DMS79 treated with DMSO at 0.1 percent for 48 hours (cell line): ENCODE measurements around the gene OR2Z1.

Experiments used
- DNase-seq: peaks from one replicate; lab custom pipeline; 2025; lab: John Stamatoyannopoulos, UW

The OR2Z1 gene, protein sequence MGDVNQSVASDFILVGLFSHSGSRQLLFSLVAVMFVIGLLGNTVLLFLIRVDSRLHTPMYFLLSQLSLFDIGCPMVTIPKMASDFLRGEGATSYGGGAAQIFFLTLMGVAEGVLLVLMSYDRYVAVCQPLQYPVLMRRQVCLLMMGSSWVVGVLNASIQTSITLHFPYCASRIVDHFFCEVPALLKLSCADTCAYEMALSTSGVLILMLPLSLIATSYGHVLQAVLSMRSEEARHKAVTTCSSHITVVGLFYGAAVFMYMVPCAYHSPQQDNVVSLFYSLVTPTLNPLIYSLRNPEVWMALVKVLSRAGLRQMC

DNA sequence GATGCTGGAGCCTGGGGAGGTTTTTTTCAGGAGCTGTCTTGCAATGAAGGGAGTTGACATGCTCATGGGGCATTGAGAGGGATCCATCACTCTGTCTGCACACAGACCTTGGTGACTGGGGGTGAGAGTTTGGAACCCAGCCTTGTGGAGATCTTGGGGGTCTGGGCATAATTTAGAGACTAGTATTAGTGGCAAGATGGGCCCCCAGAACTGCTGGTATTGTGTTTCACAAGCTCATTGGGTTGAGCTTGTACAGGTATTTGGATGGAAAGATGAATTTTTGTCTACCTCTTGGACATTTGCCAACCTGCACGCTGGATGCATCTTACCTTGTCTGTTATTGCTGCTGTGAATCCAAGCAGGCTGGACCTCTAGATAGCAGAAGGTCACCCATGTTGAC is at the start of gene OR2Z1:
TSS of gene OR2Z1 (plus strand) at position 301 of the 400 bp plus-strand sequence. CDS start 9,395 bp downstream, outside the sequence.
- DNase-seq: no peak

DNA sequence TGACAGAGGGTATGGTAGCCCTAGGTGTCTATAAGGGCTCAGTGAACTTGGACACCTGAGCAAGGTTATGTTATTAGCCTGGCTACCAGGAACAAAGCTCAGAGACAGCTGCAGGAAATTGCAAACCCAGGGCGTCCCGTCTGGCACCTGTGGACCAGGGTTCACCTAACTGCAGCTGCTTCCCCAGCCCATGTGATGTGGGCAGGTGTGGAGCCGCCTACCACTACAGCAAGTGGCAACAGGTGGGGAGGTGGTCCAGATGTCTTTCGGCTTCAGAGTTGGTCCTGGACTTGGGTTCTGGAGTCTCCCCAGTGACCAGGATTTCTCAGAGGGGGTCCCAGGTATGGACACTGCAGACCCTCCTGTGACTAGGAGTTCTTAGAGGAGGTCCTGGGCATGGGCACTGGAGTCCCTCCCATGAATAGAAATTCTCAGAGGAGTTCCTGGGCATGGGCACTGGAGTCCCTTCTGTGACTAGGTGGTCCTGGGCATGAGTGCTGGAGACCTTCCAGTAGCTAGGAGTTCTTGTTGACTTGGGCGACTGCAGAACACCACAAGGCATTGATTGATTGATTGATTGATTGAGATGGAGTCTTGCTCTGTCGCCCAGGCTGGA is 48.0 kb upstream of the OR2Z1 start:
- DNase-seq: no peak

DNA sequence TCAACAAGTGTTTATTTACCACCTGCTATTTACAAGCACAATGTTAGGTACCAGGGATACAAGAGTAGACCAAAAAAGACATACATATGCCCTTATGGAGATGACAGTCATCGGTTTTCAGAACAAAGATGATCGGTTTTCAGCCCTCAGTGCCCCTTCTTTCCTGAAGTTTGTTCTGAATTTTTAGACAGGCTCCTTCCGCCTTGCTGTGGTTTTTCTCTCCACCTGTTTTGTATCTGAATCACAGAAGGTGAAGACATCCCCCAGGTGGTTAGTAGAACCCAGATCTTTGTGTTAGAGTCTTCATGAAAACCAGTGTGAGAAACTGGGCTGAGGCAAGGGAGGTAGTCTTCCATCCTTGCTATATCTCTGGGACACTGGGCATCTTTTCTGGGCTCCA is 46.4 kb upstream of the OR2Z1 start:
- DNase-seq: no peak

DNA sequence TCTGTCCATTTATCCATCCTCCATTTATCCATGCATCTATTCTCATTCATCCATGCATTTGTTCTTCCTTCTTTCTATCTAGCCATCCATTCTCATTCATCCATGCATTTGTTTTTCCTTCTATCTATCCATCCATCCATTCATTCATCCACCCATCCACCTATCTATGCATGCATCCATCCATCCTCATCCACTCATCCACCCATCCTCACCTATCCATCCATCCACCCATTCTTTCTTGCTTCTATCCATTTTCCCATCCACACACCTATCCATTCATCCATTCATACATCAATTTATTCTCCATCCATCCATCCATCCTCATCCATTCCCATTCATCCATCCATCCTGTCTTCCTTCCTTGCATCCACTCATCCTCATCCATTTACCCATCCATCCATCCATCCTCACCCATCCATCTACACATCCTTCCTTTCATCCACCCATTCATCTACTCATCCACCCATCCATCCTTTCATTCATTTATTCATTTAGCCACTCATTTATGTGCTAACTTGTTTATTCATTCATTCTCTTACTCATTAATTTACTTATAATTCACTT is 43.1 kb upstream of the OR2Z1 start:
- DNase-seq: no peak

DNA sequence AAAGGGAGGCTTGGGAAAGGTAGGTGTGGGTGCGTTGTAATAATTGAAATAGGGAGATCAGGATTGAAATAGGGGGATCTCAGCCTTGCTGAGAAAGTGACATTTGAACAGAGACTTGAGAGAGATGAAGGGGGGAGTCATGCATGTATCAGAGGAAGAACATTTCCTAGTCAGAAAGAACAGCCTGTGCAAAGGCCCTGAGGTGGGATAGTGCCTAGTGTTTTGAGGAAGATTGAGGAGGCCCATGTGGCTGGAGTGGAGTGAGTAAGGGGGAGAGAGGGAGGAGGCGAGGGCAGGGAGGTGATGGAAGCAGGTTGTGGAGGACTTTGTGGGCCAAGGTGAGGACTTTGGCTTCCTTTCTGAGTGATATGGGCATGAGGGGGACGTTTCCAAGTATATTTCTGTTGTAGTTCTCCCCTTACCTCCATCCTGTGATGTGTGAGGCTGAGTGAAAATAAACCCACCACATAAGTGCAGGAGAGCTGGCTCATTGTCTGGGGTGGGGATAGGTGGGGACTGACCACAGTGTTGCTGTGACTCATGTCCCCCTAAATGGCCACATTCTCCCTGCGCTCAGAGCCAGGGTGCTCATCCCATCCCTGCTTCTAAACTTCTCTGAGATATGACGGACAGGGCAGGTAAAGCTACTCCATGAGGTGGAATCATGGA is 40.6 kb upstream of the OR2Z1 start:
- no peak for DNase-seq

DNA sequence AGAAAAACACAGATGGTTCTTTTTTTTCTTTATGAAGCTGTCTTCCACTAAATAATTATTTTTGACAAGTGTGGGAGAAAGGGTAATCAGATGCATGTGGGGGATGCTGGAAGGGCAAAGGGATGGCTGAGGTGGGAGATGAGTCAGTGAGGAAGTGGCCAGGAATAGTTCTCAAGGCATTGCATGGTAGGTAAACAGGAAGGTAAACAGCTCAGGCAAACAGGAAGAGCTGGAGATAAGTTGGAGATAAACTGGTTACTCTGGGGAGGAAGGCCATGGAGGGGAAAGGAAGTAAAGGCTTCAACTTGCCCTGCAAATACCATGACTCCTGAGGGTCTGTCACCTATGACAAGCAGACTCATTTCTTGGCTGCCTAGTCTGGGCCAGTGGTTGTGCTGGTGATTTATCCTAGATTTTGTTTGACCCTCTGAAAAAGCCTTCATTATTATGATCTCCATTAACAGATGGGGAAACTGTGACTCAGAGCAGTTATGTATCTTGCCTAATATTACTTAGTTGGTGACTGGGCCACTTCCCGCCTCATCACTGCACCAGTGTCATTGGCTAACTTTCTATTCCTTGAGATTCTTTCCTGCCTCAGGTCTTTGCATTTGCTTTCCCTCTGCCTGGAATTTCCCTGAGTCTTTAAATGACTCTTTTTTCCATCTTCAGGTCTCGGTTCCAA is 39.9 kb upstream of the OR2Z1 start:
- DNase-seq: no peak

DNA sequence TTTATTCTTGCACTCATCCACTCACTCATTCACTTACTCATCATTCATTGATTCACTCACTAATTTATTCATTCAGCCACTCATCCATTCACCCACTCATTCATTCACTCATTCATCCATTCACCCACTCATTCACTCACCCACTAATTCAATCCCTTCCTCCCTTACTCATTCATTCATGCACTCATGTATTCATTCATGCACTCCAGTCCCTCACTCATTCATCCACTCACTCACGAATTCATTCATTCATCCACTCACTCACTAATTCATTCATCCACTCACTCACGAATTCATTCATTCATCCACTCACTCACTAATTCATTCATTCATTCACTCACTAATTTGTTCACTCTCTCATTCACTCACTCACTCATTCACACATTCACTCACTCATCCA is 39.0 kb upstream of the OR2Z1 start:
- DNase-seq: no peak

DNA sequence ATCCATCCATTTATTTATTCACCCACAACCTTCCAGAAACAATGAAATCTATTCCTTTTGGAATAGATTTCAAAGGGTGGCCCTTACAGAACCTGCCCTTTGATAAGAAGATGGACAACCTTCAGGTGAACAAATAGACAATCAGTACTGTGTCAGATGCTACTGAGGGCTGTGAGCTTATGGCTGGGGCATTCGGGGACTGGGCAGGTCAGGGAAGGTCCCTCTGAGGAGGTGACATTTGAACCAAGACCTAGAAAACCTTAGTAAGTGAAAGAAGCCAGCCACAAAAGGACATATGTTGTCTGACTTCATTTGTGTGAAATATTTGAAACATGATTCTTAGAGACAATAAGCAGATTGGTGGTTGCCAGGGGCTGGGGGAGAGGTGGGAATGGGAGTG is 38.5 kb upstream of the OR2Z1 start:
- no peak for DNase-seq

DNA sequence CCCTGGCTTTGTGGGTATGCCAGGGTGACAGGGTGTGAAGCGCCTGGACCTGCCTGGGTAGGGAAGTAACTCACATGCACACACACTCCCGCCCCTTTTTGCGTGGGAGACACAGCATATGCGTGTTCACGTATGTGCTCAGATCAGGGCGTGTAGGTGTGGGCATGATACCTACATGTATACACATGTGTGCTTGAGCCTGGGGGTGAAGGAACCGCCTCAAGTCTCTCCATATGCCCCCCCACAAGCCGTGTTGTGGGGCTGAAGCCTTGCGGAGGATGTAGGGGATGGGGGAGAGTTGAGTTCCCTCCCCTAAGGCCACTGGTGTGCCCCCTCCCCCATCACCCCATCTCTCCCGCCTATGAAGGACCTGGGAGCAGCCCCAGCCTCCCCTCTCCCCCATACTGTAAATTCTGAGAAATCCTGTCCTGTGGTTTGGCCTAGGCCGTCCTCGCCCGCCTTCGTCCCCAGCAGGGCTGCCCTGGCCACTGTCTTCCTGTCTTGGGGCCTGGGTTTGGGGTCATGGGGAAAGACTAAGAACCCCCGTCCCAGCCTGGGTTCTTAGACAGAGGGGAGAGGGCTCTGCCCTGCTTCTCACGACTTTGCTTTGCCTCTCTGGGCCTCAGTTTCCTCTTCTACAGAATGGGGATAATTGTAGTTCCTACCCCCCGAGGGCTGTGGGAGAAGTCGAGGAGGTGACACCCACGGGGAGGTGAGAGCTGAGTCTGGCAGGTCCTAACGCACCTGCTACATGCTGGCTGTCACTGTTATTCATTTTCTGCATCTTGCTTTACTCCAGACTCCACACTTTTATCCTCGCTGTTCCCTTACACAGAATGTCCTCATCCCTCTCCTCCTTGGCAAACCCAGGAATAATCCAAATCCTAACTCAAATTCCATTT is 37.2 kb upstream of the OR2Z1 start:
- DNase-seq: no peak

DNA sequence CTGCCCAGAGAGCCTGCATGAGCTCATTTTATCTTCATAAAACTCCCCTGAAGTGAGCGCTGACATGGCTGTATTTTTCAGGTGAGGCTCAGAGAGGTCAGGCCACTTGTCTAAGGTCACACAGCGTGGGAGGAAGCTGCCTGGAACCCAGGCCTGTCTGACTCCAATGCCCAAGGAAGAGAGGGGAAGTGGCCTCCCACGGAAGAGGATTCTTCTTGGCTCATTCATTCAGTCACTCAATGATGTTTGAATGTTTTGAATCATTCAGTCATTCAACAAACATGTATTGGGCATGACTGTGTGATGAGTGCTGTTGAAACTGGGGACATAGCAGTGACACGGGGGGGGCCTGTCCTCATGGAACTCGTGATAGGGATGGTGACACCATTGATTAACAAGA is 34.9 kb upstream of the OR2Z1 start:
- no peak for DNase-seq

DNA sequence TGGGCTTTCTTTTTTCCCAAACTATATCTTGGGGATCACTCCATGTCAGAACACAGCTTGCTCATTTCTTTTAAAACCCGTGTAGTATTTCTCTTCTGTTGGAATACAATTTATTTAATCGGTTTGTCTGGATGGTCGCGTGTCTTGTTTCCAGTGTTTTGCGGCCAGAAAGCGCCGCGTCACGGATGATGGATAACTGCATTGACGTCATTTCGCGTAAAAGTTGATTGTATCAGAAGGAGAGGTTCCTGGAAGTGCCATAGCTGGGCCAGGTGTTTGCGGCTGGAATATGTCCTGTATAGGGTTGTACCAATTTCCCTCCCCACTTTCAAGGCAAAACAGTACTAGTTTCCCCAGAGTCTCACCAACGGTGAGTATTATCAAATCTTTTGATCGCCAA is 32.5 kb upstream of the OR2Z1 start:
- DNase-seq: no peak

DNA sequence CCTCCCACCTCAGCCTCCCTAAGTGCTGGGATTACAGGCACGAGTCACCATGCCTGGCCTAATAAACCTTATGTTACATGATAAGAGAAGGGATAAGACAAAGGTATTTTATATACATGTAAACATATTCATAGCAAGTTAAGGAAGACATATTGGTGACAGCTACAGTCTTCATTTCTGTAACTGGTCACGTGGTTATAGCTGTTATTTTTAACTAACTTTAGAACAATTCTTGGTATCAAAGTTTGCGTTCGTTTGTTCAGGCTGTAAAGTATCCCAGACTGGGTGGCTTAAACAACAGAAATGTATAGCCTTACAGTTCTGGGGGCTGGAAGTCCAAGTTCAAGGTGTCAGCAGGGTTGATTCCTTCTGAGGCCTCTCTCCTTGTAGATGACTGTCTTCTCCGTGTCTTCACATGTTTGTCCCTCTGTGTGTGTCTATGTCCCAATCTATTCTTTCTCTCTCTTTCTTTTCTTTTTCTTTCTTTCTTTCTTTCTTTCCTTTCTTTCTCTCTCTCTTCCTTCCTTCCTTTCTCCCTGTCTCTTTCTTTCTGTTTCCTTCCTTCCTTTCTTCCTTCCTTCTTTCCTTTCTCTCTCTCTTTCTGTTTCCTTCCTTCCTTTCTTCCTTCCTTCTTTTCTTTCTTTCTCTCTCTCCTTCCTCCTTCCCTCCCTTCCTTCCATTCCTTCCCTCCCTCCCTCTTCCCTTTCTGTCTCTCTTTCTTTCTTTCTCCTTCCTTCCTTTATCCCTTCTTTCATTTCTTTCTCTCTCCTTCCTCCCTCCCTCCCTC is 30.5 kb upstream of the OR2Z1 start:
- DNase-seq: no peak

DNA sequence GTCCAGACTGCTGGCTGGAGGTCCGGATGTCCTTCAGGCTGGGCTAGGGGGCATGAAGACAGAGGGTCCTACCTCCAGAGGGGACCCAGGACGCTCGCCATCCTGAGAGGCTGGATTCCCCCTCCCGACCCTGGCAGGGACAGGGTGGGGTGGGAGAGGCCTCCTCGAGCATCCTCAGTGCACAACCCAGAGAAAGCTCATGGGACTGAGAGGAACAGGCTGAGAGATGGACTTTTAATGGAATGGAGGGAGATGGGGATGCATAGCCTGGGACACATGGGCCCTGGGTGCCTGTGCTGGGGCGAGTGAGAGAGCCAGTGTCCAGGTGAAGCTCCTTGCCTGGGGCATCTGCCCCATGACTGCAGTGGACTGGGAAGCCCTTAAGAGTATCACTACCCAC is 25.9 kb upstream of the OR2Z1 start:
- DNase-seq: no peak

DNA sequence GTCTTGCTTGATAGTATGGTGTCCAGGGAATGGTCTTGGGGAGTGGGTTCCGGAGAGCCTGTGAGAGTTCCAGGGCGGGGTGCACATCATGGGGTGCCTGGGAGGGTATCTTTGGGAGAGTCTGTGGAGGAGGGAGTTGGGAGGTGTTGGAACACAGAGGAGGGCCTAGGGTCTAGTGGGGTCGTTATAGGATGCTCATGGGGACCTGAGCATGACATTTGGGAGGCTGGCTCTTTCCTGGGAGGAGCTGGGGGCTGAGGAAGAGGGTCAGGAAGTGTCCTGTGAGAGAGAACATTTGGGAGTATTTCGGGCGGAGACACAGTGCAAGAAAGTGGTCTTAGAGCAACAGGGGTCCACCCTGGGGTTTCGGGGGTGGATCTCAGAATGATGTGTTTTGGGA is 25.5 kb upstream of the OR2Z1 start:
- no peak for DNase-seq

DNA sequence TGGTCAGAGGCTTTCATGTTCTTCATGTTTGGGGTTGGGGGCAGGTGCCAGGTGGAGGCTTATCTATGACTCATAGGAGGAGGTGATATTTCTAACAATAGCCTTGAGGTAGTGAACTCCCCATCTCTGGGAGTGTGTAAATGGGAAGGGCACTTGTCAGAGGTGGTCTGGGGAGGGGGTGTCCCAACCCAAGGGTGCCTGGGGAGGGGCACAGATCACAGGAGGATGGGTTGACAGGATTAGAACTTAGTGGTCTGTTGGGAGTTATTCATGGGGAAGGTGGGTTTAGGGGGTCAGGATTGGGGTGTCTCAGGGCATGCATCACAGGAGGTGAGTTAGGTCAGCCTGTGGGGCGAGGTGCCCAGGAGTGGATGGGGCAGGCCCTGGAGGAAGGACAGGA is 24.4 kb upstream of the OR2Z1 start:
- DNase-seq: no peak

DNA sequence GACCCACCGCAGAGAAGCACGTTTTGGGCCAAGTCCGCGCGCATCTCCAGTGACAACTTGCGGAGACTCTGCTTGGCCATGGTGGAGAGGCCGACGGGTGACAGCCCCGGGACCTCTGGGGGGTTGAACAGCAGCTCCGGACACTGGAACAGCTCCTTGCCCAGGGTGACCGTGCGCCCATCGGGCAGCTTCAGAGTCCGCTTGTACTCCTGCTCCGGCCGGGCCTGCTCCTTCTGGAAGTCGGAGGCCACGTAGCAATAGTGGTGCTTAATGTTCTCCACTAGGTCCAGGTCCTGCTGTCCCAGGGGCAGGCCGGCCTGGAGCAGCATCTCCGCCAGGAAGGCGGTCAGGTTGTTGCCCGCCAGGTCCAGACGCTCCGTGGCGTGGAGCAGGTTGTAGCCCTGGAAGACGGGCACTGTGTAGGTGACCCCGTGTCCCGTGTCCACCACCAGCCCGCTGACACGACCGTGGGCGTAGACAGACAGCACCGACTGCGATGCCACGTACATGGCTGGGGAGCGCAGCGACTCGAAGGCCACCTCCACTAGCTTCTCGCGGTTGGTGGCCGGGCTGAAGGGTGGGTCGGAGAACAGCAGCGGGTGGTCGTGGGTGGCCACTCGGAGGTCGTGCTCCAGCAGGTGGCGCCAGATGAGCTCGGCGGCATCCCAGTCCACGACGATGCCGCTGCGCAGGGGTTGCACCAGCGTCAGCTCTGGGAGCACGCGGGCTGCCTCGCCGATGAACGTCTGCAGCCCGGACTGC is 23.6 kb upstream of the OR2Z1 start:
- DNase-seq: no peak

DNA sequence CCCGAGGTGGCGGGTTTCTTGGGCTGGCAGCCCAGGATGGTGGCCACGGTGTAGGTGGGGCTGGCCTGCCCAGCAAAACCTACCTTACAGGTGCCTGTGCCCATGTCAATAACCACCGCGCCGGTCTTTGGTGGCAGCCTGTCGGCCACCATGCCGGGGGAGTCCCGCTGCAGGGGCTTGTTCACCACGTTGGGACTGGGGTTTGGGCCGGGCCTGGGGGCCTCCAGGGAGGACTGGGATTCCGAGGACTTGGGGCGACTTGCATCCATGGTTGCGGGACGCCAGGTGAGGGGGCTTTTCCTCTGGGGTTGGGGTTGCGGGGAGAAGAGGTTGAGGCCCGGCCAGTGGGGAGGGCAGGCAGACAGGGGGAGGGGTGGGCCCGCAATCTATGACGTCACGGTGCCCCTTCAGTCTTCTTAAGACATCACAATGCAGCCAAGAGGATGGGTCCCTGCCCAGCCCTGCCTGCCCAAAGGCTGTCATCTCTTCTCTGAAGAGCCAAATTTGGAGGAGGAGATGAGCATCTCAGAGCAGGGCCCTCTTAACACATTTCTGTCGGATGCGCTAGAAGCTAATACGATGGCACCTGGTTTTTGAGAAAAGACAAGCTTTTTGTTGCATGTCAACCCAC is 22.9 kb upstream of the OR2Z1 start, which contains the start of gene ACTL9:
TSS of gene ACTL9 (minus strand) at position 363 of the 631 bp plus-strand sequence. CDS start at position 269, 94 bp downstream.
- no peak for DNase-seq

DNA sequence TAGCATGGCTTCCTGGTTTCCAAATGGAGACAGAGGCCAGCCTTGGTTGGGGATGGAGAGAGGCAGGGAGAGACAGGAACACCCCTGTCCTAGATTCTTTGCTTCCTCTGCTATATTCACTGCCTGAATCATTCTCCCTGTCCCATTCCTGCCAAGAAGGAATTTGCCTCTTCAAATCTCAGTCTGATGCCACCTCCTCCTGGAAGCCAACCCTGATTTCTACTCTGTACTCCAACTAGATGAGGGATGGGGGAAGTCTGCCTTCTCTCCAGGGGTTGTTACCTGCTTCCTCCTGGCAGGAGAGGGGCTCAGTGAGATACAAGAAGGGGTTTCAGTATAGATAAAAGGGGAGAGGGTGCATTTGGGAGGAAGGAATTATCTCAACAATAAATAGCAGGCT is 21.5 kb upstream of the OR2Z1 start:
- no peak for DNase-seq

DNA sequence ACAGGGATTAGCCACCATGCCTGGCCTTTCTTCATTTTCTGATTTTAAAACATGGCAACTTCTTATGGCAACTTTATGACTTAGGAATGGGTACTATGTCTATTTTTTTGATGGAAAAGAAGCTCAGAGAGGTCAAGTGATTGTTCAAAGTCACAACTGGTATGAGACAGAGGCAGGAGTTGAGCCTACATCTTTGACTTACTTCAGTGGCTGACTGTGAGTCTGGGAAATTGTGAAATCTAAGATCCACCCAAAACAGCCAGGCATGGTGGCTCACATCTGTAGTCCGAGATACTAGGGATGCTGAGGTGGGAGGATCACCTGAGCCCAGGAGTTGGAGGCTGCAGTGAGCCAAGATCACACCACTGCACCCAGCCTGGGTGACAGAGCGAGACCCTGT is 20.5 kb upstream of the OR2Z1 start:
- DNase-seq: no peak
